Cardiac muscle cell (in vitro differentiated cells and primary cell): ENCODE results near the gene OPRL1. TPM values are rescaled to one million over a fixed set of nuclear protein-coding genes. Genes with fewer than 3 reads are reported as not detected.

ENCODE experiments used
- DNase-seq, 2 donors: peaks; one replicate each; pipeline versions ENCODE4 v3.0.0 to v3.0.0-alpha.2; 2010 to 2017; ENCODE audit warnings: low read depth in 1 of 2, low spot score in 1 of 2
- H3K27ac ChIP-seq: fragments of 200-600 bp; sonication (generic); 2 replicates; pipeline ENCODE4 v1.5.1; 2016
- H3K27me3 ChIP-seq: fragments of 200-600 bp; sonication (generic); 2 replicates; pipeline ENCODE4 v1.6.0; 2016; ENCODE audit warnings: control low read depth
- H3K36me3 ChIP-seq: fragments of 200-600 bp; sonication (generic); 2 replicates; pipeline ENCODE4 v1.5.1; 2016; ENCODE audit warnings: control low read depth
- H3K4me1 ChIP-seq: fragments of 200-600 bp; sonication (generic); 2 replicates; pipeline ENCODE4 v1.8.1; 2017; ENCODE audit warnings: low read depth, mild to moderate bottlenecking, mixed run types
- H3K4me3 ChIP-seq: fragments of 200-600 bp; sonication (generic); 2 replicates; pipeline ENCODE4 v1.5.1; 2016; ENCODE audit warnings: mild to moderate bottlenecking
- H3K9me3 ChIP-seq: fragments of 200-600 bp; sonication (generic); 2 replicates; pipeline ENCODE4 v1.5.1; 2017; ENCODE audit warnings: low read depth, mild to moderate bottlenecking, control low read depth
- CTCF ChIP-seq: IDR thresholded peaks from 2 replicates; pipeline ENCODE4 v1.5.1; 2012; ENCODE audit warnings: low read depth, mild to moderate bottlenecking, low read length
- polyA plus RNA-seq: library from polyadenylated mRNA; unstranded; fragments of >200 nt; fragmentation: Nextera tagmentation; extraction: Ambion mirVana; gene quantifications from 2 replicates; pipeline ENCODE4 v1.2.1, GENCODE V29; 2016
- total RNA-seq: library from RNA; depleted of rRNA; stranded (reverse); fragments of >200 nt; gene quantifications from 2 replicates; pipeline ENCODE4 v1.2.3, GENCODE V29; 2016

Gene OPRL1
- total and polyA plus RNA-seq, 2 experiments from 2014 or later = 2.1 to 9.6 TPM

- Histone ChIP-seq H3K27me3 (no peaks in the 10 kb centered on the region), H3K27ac (no peak overlapping the region), H3K9me3 (no peaks in the 10 kb centered on the region), H3K4me3 (no peak overlapping the region), H3K4me1 (no peaks in the 10 kb centered on the region), H3K36me3 (peaks cover 6% of the 10 kb centered on the region)
- DNase-seq = no peak
- no peak for TF ChIP-seq CTCF
Observed at GRCh38 chr20:64070244-64070993, 9.5 kb upstream of the OPRL1 start.

- no peak for TF ChIP-seq CTCF
- no peak for DNase-seq
- H3K27me3 ChIP-seq = no peaks in the 10 kb centered on the region
Observed at GRCh38 chr20:64071341-64072332, 8.2 kb upstream of the OPRL1 start.

GRCh38 chr20:64072498-64073063, 7.3 kb upstream of the OPRL1 start:
- H3K4me3 ChIP-seq = no peak overlapping the region
- H3K4me1 ChIP-seq = no peaks in the 10 kb centered on the region
- TF ChIP-seq CTCF = no peak
- H3K36me3 ChIP-seq = peaks cover 6% of the 10 kb centered on the region
- H3K27me3 ChIP-seq = no peaks in the 10 kb centered on the region
- H3K27ac ChIP-seq = no peak overlapping the region
- no peak for DNase-seq
- H3K9me3 ChIP-seq = no peaks in the 10 kb centered on the region

More at GRCh38 chr20:64071341-64072332, 8.2 kb upstream of the OPRL1 start:
- H3K27ac ChIP-seq = no peak overlapping the region
- H3K9me3 ChIP-seq = no peaks in the 10 kb centered on the region
- H3K36me3 ChIP-seq = peaks cover 6% of the 10 kb centered on the region
- H3K4me1 ChIP-seq = no peaks in the 10 kb centered on the region
- no peak overlapping the region for H3K4me3 ChIP-seq

- Histone ChIP-seq H3K36me3 (peaks cover 6% of the 10 kb centered on the region), H3K4me3 (no peak overlapping the region), H3K27me3 (no peaks in the 10 kb centered on the region), H3K9me3 (no peaks in the 10 kb centered on the region), H3K27ac (no peak overlapping the region), H3K4me1 (no peaks in the 10 kb centered on the region)
- no peak for TF ChIP-seq CTCF
- no peak for DNase-seq
Observed at GRCh38 chr20:64073476-64074183, 6.3 kb upstream of the OPRL1 start.

- no peaks in the 10 kb centered on the region for H3K27me3 ChIP-seq
- no peak for TF ChIP-seq CTCF
- H3K4me3 ChIP-seq = no peak overlapping the region
- peaks cover 6% of the 10 kb centered on the region for H3K36me3 ChIP-seq
- H3K27ac ChIP-seq = no peak overlapping the region
- H3K4me1 ChIP-seq = peaks cover 4% of the 10 kb centered on the region
- no peaks in the 10 kb centered on the region for H3K9me3 ChIP-seq
- DNase-seq = no peak
Observed at GRCh38 chr20:64074184-64074789, 5.6 kb upstream of the OPRL1 start.
